Esophagus muscularis mucosa (tissue), 4 donors: Measurements from ENCODE around the gene GALNTL6. TPM values are rescaled to one million over a fixed set of nuclear protein-coding genes. Genes with fewer than 3 reads are reported as not detected.
"Not testable (repeated sequence)": the region's sequence is repeated elsewhere in the genome, so short reads cannot be mapped to it uniquely, and the experiment has no call there.

ENCODE experiments used
- DNase-seq: peaks from one replicate; pipeline ENCODE4 v3.0.0-alpha.2; 2017; ENCODE audit errors: extremely low spot score
- H3K27ac ChIP-seq, 4 donors: fragments of 200-600 bp; sonication (generic); replicated peaks in 1 of 4; 1 replicate in 3 of 4; 2 replicates in 1 of 4; pipeline ENCODE4 v1.5.1; 2016 to 2019; ENCODE audit warnings: mild to moderate bottlenecking in 1 of 4
- H3K27me3 ChIP-seq, 4 donors: fragments of 200-600 bp; sonication (generic); one replicate each; pipeline versions ENCODE4 v1.5.1 to v1.6.0; 2016 to 2019
- H3K36me3 ChIP-seq, 4 donors: fragments of 200-600 bp; sonication (generic); one replicate each; pipeline ENCODE4 v1.5.1; 2016 to 2019
- H3K4me1 ChIP-seq, 4 donors: fragments of 200-600 bp; sonication (generic); one replicate each; pipeline ENCODE4 v1.5.1; 2016 to 2019
- H3K4me3 ChIP-seq, 4 donors: fragments of 200-600 bp; sonication (generic); 1 replicate in 2 of 4; 2 replicates in 2 of 4; pipeline ENCODE4 v1.5.1; 2016 to 2019; ENCODE audit warnings: mild to moderate bottlenecking in 4 of 4, moderate library complexity in 1 of 4
- H3K9me3 ChIP-seq, 4 donors: fragments of 200-600 bp; sonication (generic); 1 replicate in 3 of 4; 2 replicates in 1 of 4; pipeline ENCODE4 v1.5.1; 2016 to 2019
- CTCF ChIP-seq, 3 experiments: fragments of 200-600 bp in 2 of 3; fragments of 450-650 bp in 1 of 3; sonication (generic) in 2 of 3; IDR thresholded peaks; one replicate each; pipeline ENCODE4 v1.5.1; 2017 to 2019; ENCODE audit warnings: antibody characterized with exemption in 3 of 3, mild to moderate bottlenecking in 2 of 3, moderate library complexity in 1 of 3
- EP300 ChIP-seq: sonication (generic); formaldehyde crosslinking; IDR thresholded peaks from one replicate; pipeline ENCODE4 v1.6.1; 2017; ENCODE audit warnings: antibody characterized with exemption
- POLR2A ChIP-seq: fragments of 450-650 bp; IDR thresholded peaks from one replicate; pipeline ENCODE4 v1.6.1; 2017; ENCODE audit warnings: antibody characterized with exemption, moderate library complexity, mild to moderate bottlenecking, low read depth
- POLR2AphosphoS5 ChIP-seq, 2 donors: sonication (generic); formaldehyde crosslinking; IDR thresholded peaks; one replicate each; pipeline ENCODE4 v1.6.1; 2017; ENCODE audit warnings: antibody characterized with exemption in 2 of 2
- WGBS: methylation state at CpG from one replicate; pipeline ENCODE4 v1.1.5; 2018; 5-methylcytosine and 5-hydroxymethylcytosine counted together
- intact Hi-C: fragments of 100-400 bp; cut with DNase I; formaldehyde crosslinking; loops from one replicate; pipeline ENCODE4 v1.15.1; 2023
- total RNA-seq, 4 donors: library from RNA; depleted of rRNA; stranded (reverse); fragments of >200 nt; gene quantifications; one replicate each; pipeline versions ENCODE4 v1.1.0 to v1.2.1, GENCODE V29; 2016

Gene GALNTL6
- total RNA-seq, 4 donors from 2014 or later, result 0.33 to 0.42 TPM; not detected in 2

DNA sequence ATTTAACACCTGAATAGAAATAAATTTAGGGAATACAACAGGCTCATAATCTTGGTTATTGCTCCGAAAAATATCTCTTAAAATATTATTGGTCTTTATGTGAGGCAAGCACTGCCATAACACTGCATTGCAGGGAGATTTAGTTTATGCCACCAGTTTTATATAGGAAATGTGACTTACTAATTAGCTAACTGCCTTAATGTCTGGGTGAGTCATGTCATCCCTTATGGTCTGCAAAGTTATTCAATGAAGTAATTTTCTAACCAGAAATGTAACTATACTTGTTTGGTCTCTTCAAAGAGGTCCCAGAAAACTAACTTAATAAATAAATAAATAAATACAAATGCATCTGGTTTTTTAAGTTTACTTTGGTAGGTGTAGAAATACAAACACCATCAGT is 597.2 kb downstream of the GALNTL6 start:
- no peak for DNase-seq
- TF ChIP-seq CTCF (IDR thresholded peaks at IDR 0.05), result no peak
- TF ChIP-seq EP300, result no peak
- no peak for TF ChIP-seq POLR2AphosphoS5 (IDR thresholded peaks at IDR 0.05)
- TF ChIP-seq POLR2A, result no peak
- Histone ChIP-seq H3K27me3 (no peaks in the 10 kb centered on the region), H3K4me3 (no peak overlapping the region), H3K4me1 (no peaks in the 10 kb centered on the region), H3K9me3 (no peaks in the 10 kb centered on the region), H3K36me3 (no peaks in the 10 kb centered on the region), H3K27ac (no peak overlapping the region)
- WGBS, result 94% methylated on average over 1 of the region's 1 CpG
- intact Hi-C loops, result no loop called here

GRCh38 chr4:172411149-172411548 is 597.9 kb downstream of the GALNTL6 start:
- DNase-seq, result no peak
- Histone ChIP-seq H3K27me3 (no peaks in the 10 kb centered on the region), H3K4me1 (no peaks in the 10 kb centered on the region), H3K4me3 (no peak overlapping the region), H3K27ac (no peak overlapping the region), H3K9me3 (no peaks in the 10 kb centered on the region), H3K36me3 (no peaks in the 10 kb centered on the region)
- intact Hi-C loops, result no loop called here
- WGBS, result 88% methylated on average over 2 of the region's 2 CpGs
- no peak for TF ChIP-seq EP300
- TF ChIP-seq POLR2A, result no peak
- TF ChIP-seq POLR2AphosphoS5 (IDR thresholded peaks at IDR 0.05), result no peak
- no peak for TF ChIP-seq CTCF (IDR thresholded peaks at IDR 0.05)

DNA sequence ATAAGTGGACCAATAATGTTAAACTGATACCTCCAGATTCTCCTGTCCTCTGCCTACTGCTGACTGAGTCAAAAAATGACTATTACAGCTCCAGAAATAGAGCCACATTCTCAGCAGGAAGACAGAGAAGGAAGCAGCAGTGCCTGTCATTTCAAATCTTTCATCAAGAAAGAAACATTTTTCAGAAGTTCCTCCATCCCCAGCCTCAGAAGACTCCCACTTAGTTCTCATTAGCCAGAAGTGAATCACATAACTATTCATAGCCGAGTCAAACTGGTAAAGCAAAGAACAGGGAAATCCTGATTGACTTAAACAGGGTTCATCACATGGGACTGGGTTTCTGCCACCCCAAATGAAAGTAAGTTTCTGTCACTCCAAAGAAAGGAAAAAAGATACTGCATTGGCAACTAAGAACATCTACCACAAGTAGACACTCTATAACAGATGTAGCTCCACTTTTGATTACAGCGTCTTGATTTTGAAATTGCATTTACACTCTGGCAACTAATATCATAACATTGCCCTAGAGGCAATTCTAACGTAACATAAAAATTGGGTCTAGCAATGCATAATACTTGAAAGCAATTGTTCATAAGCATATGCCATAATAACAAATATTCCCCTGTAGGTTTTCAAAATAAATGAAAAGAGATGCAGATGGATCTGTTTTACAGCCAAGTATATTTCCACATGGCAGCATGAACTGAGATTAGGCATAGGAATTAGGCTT is 599.8 kb downstream of the GALNTL6 start:
- Histone ChIP-seq H3K27me3 (no peaks in the 10 kb centered on the region), H3K4me1 (no peaks in the 10 kb centered on the region), H3K9me3 (no peaks in the 10 kb centered on the region), H3K36me3 (no peaks in the 10 kb centered on the region), H3K27ac (no peak overlapping the region), H3K4me3 (no peak overlapping the region)
- intact Hi-C loops, result no loop called here
- TF ChIP-seq POLR2AphosphoS5 (IDR thresholded peaks at IDR 0.05), result no peak
- no peak for TF ChIP-seq EP300
- no peak for TF ChIP-seq POLR2A
- no peak for TF ChIP-seq CTCF (IDR thresholded peaks at IDR 0.05)
- 68% methylated on average over 3 of the region's 3 CpGs for WGBS
- DNase-seq, result no peak

DNA sequence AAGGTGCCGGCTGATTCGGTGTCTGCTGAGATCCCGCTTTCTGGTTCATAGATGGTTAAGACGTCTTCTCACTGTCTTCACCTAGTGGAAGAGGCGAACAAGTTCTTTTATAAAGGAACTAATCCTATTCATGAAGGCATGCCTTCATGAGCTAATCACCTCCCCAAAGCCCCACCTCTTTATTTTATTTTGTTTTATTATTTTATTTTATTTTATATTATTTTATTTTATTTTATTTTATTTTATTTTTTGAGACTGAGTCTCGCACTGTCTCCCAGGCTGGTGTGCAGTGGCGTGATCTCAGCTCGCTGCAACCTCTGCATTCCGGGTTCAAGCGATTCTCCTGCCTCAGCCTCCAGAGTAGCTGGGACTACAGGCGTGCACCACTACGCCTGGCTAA is 615.8 kb downstream of the GALNTL6 start:
- H3K27me3 ChIP-seq, H3K27ac ChIP-seq, DNase-seq, H3K4me1 ChIP-seq, H3K36me3 ChIP-seq, intact Hi-C loops, H3K9me3 ChIP-seq, H3K4me3 ChIP-seq: not testable (repeated sequence)
- 94% methylated on average over 12 of the region's 12 CpGs for WGBS

GRCh38 chr4:172480471-172480870 is 667.3 kb downstream of the GALNTL6 start:
- no peaks in the 10 kb centered on the region for H3K36me3 ChIP-seq
- H3K9me3 ChIP-seq, result peaks cover 0 to 8% (median 4%) of the 10 kb centered on the region in 4 donors
- no peaks in the 10 kb centered on the region for H3K27me3 ChIP-seq
- 83% methylated on average over 2 of the region's 2 CpGs for WGBS
- TF ChIP-seq POLR2AphosphoS5 (IDR thresholded peaks at IDR 0.05), result no peak
- TF ChIP-seq CTCF (IDR thresholded peaks at IDR 0.05), result no peak
- TF ChIP-seq EP300, result no peak
- TF ChIP-seq POLR2A, result no peak
- no peak for DNase-seq
- H3K4me1 ChIP-seq, result no peaks in the 10 kb centered on the region
- H3K27ac ChIP-seq, result no peak overlapping the region
- no peak overlapping the region for H3K4me3 ChIP-seq
- intact Hi-C loops, result no loop called here
